HepG2 (cell line): ENCODE results near the gene BCAS4. TPM values are rescaled to one million over a fixed set of nuclear protein-coding genes. Genes with fewer than 3 reads are reported as not detected.

ENCODE experiments used
- CENPX ChIP-seq: sonication (generic); formaldehyde crosslinking; IDR thresholded peaks from 2 replicates; pipeline ENCODE4 v1.9.0; 2021; ENCODE audit warnings: mild to moderate bottlenecking, missing genetic modification reagents, moderate library complexity
- CTCF ChIP-seq: sonication (generic); formaldehyde crosslinking; IDR thresholded peaks from 2 replicates; pipeline ENCODE4 v1.5.0; 2020; ENCODE audit warnings: mild to moderate bottlenecking, missing genetic modification reagents, moderate library complexity
- ETV6 ChIP-seq: sonication (generic); formaldehyde crosslinking; conservative IDR thresholded peaks from 2 replicates; pipeline ENCODE4 v1.4.0; 2020; ENCODE audit warnings: missing genetic modification reagents
- GLI4 ChIP-seq: sonication (generic); formaldehyde crosslinking; IDR thresholded peaks from 2 replicates; pipeline ENCODE4 v1.5.1; 2020; ENCODE audit warnings: missing genetic modification reagents, mild to moderate bottlenecking, moderate library complexity, borderline replicate concordance
- HIVEP1 ChIP-seq: sonication (generic); formaldehyde crosslinking; IDR thresholded peaks from 2 replicates; pipeline ENCODE4 v1.4.0; 2020; ENCODE audit warnings: mild to moderate bottlenecking, missing genetic modification reagents
- MIER2 ChIP-seq: IDR thresholded peaks from 2 replicates; pipeline ENCODE4 v1.6.1; 2016; ENCODE audit warnings: missing biosample characterization, missing genetic modification reagents
- MIXL1 ChIP-seq: IDR thresholded peaks from 2 replicates; pipeline ENCODE4 v1.6.1; 2016
- PAF1 ChIP-seq: IDR thresholded peaks from 2 replicates; pipeline ENCODE4 v1.6.1; 2016; ENCODE audit warnings: missing genetic modification reagents, missing compliant biosample characterization
- PBX3 ChIP-seq: sonication (generic); formaldehyde crosslinking; IDR thresholded peaks from 2 replicates; pipeline ENCODE4 v1.8.1; 2023; ENCODE audit warnings: missing genetic modification reagents, inconsistent platforms, borderline replicate concordance
- SIX4 ChIP-seq: sonication (generic); formaldehyde crosslinking; IDR thresholded peaks from 2 replicates; pipeline ENCODE4 v1.4.0; 2020; ENCODE audit warnings: missing genetic modification reagents
- ZFP37 ChIP-seq: sonication (generic); formaldehyde crosslinking; IDR thresholded peaks from 2 replicates; pipeline ENCODE4 v1.4.0; 2020; ENCODE audit warnings: missing genetic modification reagents, borderline replicate concordance
- ZNF446 ChIP-seq: sonication (generic); formaldehyde crosslinking; IDR thresholded peaks from 2 replicates; pipeline ENCODE4 v1.5.0; 2020; ENCODE audit warnings: mild to moderate bottlenecking, missing genetic modification reagents
- ZNF550 ChIP-seq: sonication (generic); formaldehyde crosslinking; IDR thresholded peaks from 2 replicates; pipeline ENCODE4 v1.4.0; 2020; ENCODE audit warnings: mild to moderate bottlenecking, missing genetic modification reagents, borderline replicate concordance
- polyA plus RNA-seq, 8 experiments: library from polyadenylated mRNA; depleted of rRNA in 3 of 8; stranded (reverse) in 7 of 8; unstranded in 1 of 8; fragments of >200 nt; fragmentation: Illumina TruSeq in 4 of 8; extraction: Trizol in 4 of 8; gene quantifications; 2 replicates each; pipeline versions ENCODE4 v1.2.1 to v1.2.3, GENCODE V29; 2011 to 2016; ENCODE audit warnings: low read depth in 4 of 8, missing spikeins in 1 of 8, mixed read lengths in 1 of 8; ENCODE audit not compliant: insufficient read depth in 1 of 8
- total RNA-seq, 5 experiments: library from RNA; depleted of rRNA; stranded (reverse); fragments of >200 nt; fragmentation: Illumina TruSeq; extraction: Trizol; gene quantifications; 2 replicates each; pipeline ENCODE4 v1.2.3, GENCODE V29; 2016; ENCODE audit warnings: low read depth in 1 of 5
- TF ChIP-seq, protein P1 (sequence below): sonication (generic); formaldehyde crosslinking; IDR thresholded peaks from 2 replicates; pipeline ENCODE4 v1.4.0; 2020; ENCODE audit warnings: low read depth, mild to moderate bottlenecking, missing genetic modification reagents
- TF ChIP-seq, protein P2 (sequence below): sonication (generic); formaldehyde crosslinking; IDR thresholded peaks from 2 replicates; pipeline ENCODE4 v1.5.0; 2020; ENCODE audit warnings: missing genetic modification reagents

BCAS4 gene
- total and polyA plus RNA-seq, 2 of the 13 experiments (the other 11 are each of a cell fraction or from before 2014, with no cell fraction given): 7.2 to 8.0 TPM

DNA sequence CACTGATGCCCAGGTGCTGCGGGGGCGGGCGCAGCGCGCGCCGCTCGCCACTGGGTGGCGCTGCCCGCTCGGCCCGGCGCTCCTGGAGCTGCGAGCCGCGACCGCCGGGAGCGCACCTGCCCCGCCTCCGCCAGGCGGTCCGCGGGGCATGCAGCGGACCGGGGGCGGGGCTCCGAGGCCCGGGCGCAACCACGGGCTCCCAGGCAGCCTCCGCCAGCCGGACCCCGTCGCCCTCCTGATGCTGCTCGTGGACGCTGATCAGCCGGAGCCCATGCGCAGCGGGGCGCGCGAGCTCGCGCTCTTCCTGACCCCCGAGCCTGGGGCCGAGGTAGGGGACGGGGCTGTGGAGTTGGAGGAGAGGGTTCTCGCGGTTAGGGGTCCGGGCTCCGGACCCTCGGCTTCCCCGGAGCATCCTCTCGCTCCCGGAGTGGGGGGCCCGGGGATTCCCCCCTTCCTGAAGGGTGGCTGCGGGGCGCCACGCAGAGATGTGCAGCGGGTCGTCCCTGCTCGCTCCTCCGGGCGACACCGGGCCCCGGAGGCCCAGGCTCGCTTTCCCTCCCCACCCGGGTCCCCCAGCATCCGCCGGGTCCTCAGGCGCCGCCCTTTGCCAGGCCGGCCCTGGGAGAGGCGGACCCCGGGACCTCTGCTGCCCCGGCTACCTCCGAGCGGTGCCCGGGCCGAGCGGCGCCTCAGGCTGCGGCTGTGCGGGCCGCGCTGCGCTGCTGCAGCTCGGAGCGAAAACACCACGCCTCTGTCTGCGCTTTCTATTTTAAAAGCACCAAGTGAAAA lies at the start of gene BCAS4 (continued):
- TF ChIP-seq CTCF (CRISPR knock-in tag) (peak; percentile 78), GLI4 (CRISPR knock-in tag) (peak; percentile 49; the same call in 1 of the 2 replicates), ETV6 (peak; percentile 53), PBX3 (CRISPR knock-in tag) (0 out of 2 replicates have a peak, but pooled peaks have one; percentile 54), ZNF446 (CRISPR knock-in tag) (peak; percentile 88), CENPX (CRISPR knock-in tag) (no peak), MIXL1 (no peak), SIX4 (CRISPR knock-in tag) (no peak), ZNF550 (CRISPR knock-in tag) (peak; percentile 85; the same call in 1 of the 2 replicates), PAF1 (no peak), MIER2 (CRISPR knock-in tag) (no peak; the same call in 1 of the 2 replicates), ZFP37 (no peak), HIVEP1 (peak; percentile 13; the same call in 1 of the 2 replicates)
- TF ChIP-seq, protein P1, sequence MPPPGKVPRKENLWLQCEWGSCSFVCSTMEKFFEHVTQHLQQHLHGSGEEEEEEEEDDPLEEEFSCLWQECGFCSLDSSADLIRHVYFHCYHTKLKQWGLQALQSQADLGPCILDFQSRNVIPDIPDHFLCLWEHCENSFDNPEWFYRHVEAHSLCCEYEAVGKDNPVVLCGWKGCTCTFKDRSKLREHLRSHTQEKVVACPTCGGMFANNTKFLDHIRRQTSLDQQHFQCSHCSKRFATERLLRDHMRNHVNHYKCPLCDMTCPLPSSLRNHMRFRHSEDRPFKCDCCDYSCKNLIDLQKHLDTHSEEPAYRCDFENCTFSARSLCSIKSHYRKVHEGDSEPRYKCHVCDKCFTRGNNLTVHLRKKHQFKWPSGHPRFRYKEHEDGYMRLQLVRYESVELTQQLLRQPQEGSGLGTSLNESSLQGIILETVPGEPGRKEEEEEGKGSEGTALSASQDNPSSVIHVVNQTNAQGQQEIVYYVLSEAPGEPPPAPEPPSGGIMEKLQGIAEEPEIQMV: peak; percentile 97
- TF ChIP-seq, protein P2, sequence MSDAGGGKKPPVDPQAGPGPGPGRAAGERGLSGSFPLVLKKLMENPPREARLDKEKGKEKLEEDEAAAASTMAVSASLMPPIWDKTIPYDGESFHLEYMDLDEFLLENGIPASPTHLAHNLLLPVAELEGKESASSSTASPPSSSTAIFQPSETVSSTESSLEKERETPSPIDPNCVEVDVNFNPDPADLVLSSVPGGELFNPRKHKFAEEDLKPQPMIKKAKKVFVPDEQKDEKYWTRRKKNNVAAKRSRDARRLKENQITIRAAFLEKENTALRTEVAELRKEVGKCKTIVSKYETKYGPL (CRISPR knock-in tag): no peak
